Choroid plexus epithelial cell (primary cell): ENCODE data around the gene BBS9.

Source experiments
- DNase-seq: peaks from one replicate; pipeline ENCODE4 v3.0.0-alpha.2; 2010; ENCODE audit warnings: low read depth
- H3K4me3 ChIP-seq: 2 replicates; pipeline ENCODE4 v1.5.1; 2011; ENCODE audit warnings: low read depth, mild to moderate bottlenecking, control low read depth, low read length, moderate library complexity
- CTCF ChIP-seq: conservative IDR thresholded peaks from 2 replicates; pipeline ENCODE4 v1.5.1; 2011; ENCODE audit warnings: low read depth, mild to moderate bottlenecking, control low read depth, inconsistent platforms, low read length, moderate library complexity

Gene BBS9

DNA sequence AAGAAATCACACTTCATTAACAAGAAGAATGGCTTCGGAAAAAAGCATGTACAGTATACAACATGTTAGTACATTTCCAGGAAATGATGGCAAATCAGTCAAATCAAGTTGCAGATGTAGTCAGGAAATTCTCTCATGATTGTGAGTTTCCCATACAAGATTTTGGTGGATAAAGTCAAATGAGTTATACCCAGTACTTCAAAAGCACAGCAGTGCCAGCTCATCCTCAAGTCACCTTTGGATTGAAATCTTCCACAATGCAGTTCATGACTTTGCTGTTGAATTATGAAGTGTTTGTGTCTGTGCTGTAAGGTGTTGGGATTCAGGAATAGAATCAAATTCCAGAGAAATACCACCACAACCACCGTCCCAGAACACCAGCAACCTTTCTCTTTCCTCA is 474.7 kb downstream of the BBS9 start:
- no peak for TF ChIP-seq CTCF
- no peak for DNase-seq

GRCh38 chr7:33610918-33611317 is 481.6 kb downstream of the BBS9 start:
- no peak for DNase-seq
- H3K4me3 ChIP-seq, result no peak overlapping the region
- no peak for TF ChIP-seq CTCF

More for the DNA sequence above, 474.7 kb downstream of the BBS9 start:
- H3K4me3 ChIP-seq, result no peak overlapping the region

GRCh38 chr7:33612442-33612841 is 483.1 kb downstream of the BBS9 start:
- TF ChIP-seq CTCF, result no peak
- H3K4me3 ChIP-seq, result no peak overlapping the region
- no peak for DNase-seq

- no peak for DNase-seq
- TF ChIP-seq CTCF, result no peak
- no peak overlapping the region for H3K4me3 ChIP-seq
Measured at GRCh38 chr7:33614357-33615117, 485.2 kb downstream of the BBS9 start.

DNA sequence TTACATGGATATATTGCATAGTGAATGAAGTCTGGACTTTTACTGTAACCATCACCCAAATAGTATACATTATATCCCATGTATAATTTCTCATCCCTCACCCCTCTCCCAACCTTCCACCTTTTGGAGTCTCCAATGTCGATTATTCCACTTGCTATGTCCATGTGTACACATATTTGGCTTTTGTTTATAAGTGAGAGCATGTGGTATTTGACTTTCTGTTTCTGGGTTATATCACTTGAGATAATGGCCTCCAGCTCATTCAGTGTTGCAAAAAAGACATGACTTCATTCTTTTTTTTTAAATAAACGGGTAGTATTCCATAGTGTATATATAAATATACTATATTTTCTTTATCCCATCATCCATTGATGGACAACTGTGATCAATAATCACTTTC is 487.4 kb downstream of the BBS9 start:
- no peak for TF ChIP-seq CTCF
- no peak overlapping the region for H3K4me3 ChIP-seq
- no peak for DNase-seq

DNA sequence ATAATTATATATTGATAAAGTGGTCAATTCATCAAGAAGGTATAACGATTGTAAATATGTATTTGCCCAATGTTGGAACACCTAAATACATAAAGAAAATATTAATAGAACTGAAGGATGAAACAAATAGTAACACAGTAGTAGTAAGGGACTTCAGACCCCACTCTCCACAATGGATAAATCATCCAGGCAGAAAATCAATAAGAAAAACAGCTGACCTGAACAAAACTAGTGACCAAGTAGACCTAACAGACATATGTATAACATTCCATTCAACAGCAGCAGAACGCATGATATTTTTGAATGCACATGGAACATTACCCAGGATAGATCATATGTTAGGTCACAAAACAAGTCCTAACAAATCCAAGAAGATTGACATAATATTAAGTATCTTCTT is 489.9 kb downstream of the BBS9 start:
- DNase-seq, result no peak
- no peak for TF ChIP-seq CTCF
- no peak overlapping the region for H3K4me3 ChIP-seq

DNA sequence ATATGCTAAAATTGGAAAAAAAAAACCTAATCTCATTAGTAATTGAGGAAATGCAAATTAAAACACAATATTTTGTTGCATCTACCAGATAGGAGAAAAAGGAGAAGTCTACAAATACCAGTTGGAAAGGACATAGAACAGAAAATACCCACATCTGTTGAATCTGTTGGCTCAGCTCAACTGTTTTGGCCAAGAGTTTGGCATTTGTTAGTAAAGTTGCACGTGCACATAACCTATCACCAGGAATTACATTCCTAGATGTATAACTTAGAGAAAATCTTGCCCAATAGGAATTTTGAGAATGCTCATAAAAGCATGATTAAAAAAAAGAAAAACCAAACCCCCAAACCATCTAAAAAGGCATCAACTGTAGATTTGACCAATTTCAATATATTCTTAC is 493.9 kb downstream of the BBS9 start:
- TF ChIP-seq CTCF, result no peak
- no peak overlapping the region for H3K4me3 ChIP-seq
- DNase-seq, result peak; percentile 20
